GM15510 (cell line): ENCODE measurements around the gene GRIN2A.

ENCODE experiments used
- POLR2A ChIP-seq: IDR thresholded peaks from 3 replicates; pipeline ENCODE4 v1.6.1; 2011; ENCODE audit warnings: borderline replicate concordance; ENCODE audit not compliant: insufficient read length; ENCODE audit errors: extremely low read depth

Gene GRIN2A

DNA sequence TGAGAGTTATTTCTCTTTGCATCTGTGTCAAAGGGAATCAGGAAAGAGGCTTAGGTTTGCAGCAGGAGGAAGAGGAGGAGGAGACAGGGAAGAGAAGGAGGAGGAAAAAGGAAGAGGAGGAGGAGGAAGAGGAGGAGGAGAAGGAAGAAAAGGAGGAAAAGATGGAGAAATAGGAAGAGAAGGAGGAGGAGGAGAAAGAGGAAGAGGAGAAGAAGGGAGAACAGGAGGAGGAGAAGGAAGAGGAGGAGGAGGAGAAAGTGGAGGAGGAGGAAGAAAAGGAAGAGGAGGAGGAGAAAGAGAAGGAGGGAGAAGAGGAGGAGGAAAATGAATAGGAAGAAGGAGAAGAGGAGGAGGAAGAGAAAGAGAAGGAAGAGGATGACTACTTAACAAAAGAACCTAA, 459.1 kb downstream of the GRIN2A start:
- TF ChIP-seq POLR2A = no peak

DNA sequence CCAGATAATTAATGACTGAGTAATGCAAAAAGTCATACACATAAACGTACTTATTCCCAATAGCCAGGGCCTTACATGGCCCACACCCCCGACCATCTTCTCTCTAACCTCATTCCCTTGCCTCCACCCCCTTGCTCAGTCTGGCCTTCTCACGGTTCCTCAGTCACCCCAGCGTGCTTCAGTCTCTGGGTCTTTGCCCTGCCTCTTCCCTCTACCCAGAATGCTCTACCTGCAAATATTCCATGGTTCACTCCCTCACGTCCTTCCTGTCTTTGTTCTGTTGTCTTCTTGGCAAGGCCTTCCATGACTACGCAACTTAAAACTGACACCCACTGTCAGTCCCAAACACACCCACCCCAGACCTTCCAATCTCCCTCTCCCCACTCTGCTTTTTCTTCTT, 468.3 kb downstream of the GRIN2A start:
- no peak for TF ChIP-seq POLR2A

DNA sequence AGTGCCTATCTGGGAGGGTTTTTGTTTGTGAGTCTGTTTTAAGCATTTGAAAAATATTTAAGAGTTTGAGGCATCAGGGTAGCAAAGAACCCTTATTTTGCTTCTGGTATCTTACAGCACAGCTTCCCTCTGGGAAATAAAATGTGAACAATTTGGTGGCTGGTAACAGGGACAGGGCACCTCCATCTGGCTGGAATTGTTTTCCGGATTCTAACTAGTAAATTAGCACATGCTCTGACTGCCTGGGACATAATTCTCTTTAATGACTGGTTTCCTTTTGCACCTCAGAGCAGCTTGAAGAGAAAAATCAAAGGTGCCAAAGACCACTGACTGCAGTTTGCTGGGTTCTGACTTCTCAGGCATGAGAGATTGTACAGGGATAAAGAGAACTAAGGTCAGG, 469.1 kb downstream of the GRIN2A start:
- no peak for TF ChIP-seq POLR2A

DNA sequence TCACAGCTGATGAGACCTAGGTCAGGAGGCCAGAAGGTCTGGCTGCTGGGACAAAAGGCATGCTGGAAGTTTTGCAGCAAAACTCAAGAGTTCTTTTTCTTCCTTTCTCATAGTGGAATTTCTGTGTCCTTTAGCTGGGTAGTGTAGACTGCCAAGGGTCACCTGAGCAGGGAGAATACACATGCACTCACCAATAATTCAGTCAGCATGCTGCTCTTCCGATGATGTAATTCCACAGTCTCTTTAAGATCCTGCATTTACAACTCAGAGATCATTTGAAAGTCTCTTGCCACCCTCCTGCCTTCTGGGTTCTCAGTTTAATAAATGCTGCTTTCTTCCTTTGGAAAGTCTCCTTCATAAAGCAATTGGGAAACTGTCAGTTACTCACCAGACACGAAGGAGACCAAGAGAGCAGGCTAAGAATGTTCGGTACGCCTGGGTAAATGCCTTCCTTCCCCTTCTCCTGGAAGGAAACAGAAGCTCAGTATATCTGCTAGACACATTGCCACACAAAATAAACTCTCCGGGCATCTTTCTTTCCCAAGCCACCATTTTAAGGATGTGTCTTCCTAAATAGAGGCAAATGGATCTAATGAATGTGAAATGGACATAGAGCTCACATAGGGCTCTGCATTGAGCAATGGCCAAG, 473.1 kb downstream of the GRIN2A start:
- no peak for TF ChIP-seq POLR2A

DNA sequence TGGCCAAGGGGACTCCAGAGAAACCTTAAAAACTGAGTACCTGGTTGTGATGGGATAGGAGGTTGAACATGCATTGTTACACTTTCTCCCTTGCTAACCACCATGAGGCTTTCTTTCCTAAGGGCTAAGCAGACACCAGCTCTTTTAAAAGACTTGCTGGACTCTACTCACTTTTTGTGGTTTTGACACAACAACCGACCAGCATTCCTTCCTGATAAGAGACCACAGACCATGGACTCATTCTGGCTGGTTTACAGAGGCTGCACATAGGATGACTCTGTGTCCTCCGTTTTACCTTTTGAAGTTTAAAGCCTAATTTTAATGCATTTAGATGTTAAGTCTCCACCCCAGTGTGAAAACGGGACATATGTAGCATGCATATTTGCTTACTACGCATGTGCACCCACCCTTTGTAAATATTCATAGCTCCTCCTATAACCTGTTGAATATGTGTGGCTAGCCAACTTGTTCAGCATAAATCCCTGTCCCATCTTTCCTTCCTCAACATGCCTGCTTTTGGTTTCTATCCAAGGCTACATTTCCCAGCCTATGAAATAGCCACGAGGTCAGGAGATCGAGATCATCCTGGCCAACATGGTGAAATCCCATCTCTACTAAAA, 475.9 kb downstream of the GRIN2A start:
- no peak for TF ChIP-seq POLR2A

DNA sequence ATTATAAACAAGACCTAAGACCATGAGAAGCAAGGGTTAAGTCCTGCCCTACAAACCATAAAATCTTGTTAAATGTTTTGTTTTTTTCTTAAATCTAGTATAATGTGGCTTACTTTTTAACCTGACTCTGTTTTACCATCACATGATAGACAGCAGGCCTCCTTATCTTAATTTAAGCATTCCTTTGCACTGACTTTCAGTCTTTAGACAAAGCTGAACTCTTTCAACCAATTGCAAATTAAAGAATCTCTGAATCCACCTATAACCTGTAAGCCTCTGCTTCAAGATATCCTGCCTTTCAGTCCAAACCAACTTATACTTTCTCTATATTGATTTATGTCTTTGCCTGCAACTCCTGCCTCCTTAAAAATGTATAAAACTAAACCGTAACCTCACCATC, 478.5 kb downstream of the GRIN2A start:
- no peak for TF ChIP-seq POLR2A
